RWPE2 (cell line): ENCODE results near the gene CPOX.

Source experiments
- ATAC-seq: fragments of 200-7000 bp; cut with Tn5 transposase; 3 replicates; pipeline ENCODE4 v1.9.1; 2021; ENCODE audit warnings: low read depth
- DNase-seq: peaks from one replicate; pipeline ENCODE4 v3.0.0-alpha.2; 2020; ENCODE audit warnings: low spot score
- H3K27ac ChIP-seq: fragments of 450-650 bp; 2 replicates; pipeline ENCODE4 v1.5.1; 2017; ENCODE audit warnings: mild to moderate bottlenecking; ENCODE audit not compliant: poor library complexity, severe bottlenecking
- H3K27me3 ChIP-seq: fragments of 250-450 bp; sonication (Bioruptor Pico); 2 replicates; pipeline ENCODE4 v1.5.1; 2021; ENCODE audit warnings: mild to moderate bottlenecking, moderate library complexity; ENCODE audit not compliant: insufficient read depth, poor library complexity, severe bottlenecking
- H3K36me3 ChIP-seq: fragments of 250-450 bp; sonication (Bioruptor Pico); 2 replicates; pipeline ENCODE4 v1.5.1; 2020; ENCODE audit warnings: low read depth, mild to moderate bottlenecking, moderate library complexity
- H3K4me1 ChIP-seq: fragments of 250-450 bp; sonication (Bioruptor Pico); 2 replicates; pipeline ENCODE4 v1.5.1; 2021; ENCODE audit warnings: mild to moderate bottlenecking, moderate library complexity; ENCODE audit not compliant: insufficient read depth, poor library complexity, severe bottlenecking
- H3K4me3 ChIP-seq: fragments of 250-450 bp; sonication (Bioruptor Pico); 2 replicates; pipeline ENCODE4 v1.5.1; 2021; ENCODE audit warnings: mild to moderate bottlenecking, moderate library complexity; ENCODE audit not compliant: severe bottlenecking
- H3K9me3 ChIP-seq: fragments of 250-450 bp; sonication (Bioruptor Pico); 2 replicates; pipeline ENCODE4 v1.5.1; 2021; ENCODE audit warnings: mild to moderate bottlenecking, moderate library complexity; ENCODE audit not compliant: severe bottlenecking
- TF ChIP-seq, protein P1 (sequence below): fragments of 450-650 bp; IDR thresholded peaks from one replicate; pipeline ENCODE4 v1.5.1; 2017; ENCODE audit warnings: mild to moderate bottlenecking, moderate library complexity; ENCODE audit not compliant: poor library complexity, severe bottlenecking

Gene CPOX

DNA sequence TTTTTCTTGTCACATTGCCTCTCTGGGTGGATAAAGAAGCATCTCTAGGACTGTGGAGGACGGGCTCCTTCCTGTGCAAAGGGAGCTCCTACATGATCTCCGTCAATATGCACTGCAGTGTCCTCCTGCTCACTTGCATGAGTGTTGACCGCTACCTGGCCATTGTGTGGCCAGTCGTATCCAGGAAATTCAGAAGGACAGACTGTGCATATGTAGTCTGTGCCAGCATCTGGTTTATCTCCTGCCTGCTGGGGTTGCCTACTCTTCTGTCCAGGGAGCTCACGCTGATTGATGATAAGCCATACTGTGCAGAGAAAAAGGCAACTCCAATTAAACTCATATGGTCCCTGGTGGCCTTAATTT is 61.2 kb downstream of the CPOX start:
- Histone ChIP-seq H3K27me3 (no peaks in the 10 kb centered on the region), H3K4me1 (no peaks in the 10 kb centered on the region), H3K36me3 (no peaks in the 10 kb centered on the region), H3K4me3 (no peak overlapping the region), H3K27ac (no peak overlapping the region), H3K9me3 (no peaks in the 10 kb centered on the region)
- TF ChIP-seq, protein P1, sequence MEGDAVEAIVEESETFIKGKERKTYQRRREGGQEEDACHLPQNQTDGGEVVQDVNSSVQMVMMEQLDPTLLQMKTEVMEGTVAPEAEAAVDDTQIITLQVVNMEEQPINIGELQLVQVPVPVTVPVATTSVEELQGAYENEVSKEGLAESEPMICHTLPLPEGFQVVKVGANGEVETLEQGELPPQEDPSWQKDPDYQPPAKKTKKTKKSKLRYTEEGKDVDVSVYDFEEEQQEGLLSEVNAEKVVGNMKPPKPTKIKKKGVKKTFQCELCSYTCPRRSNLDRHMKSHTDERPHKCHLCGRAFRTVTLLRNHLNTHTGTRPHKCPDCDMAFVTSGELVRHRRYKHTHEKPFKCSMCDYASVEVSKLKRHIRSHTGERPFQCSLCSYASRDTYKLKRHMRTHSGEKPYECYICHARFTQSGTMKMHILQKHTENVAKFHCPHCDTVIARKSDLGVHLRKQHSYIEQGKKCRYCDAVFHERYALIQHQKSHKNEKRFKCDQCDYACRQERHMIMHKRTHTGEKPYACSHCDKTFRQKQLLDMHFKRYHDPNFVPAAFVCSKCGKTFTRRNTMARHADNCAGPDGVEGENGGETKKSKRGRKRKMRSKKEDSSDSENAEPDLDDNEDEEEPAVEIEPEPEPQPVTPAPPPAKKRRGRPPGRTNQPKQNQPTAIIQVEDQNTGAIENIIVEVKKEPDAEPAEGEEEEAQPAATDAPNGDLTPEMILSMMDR = no peak
- no peak for DNase-seq
- ATAC-seq = no peak

DNA sequence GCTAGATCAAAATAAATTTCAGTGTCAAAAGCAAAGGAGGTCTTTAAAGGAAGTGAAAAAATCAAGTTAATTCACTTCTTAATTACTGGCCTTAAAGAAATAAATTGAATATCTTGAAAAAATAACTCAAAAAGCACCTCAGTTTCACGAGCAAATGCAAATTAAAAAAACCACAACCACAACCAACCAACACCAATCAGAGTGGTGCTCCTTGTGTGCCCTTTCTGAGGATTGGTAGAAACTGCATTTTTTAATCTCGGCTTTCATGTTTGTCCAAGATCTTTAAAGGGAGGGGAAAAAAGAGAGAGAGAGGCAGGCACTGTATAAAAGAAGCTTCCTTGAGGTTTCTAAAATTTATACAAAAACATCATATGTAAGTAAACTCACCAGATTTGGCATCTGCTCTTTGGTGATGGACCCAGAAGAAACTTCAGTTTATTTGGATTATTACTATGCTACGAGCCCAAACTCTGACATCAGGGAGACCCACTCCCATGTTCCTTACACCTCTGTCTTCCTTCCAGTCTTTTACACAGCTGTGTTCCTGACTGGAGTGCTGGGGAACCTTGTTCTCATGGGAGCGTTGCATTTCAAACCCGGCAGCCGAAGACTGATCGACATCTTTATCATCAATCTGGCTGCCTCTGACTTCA is 61.7 kb downstream of the CPOX start, which contains the start of gene GPR15:
GPR15 (plus strand) TSS at position 357 of the 653 bp plus-strand sequence; CDS start at position 413, 56 bp downstream.
- Histone ChIP-seq H3K27me3 (no peaks in the 10 kb centered on the region), H3K36me3 (no peaks in the 10 kb centered on the region), H3K4me3 (no peak within 1 kb of the TSS), H3K27ac (no peak within 1 kb of the TSS), H3K9me3 (no peaks in the 10 kb centered on the region), H3K4me1 (no peaks in the 10 kb centered on the region)
- no peak for ATAC-seq
- DNase-seq = no peak
- TF ChIP-seq, protein P1 = no peak

DNA sequence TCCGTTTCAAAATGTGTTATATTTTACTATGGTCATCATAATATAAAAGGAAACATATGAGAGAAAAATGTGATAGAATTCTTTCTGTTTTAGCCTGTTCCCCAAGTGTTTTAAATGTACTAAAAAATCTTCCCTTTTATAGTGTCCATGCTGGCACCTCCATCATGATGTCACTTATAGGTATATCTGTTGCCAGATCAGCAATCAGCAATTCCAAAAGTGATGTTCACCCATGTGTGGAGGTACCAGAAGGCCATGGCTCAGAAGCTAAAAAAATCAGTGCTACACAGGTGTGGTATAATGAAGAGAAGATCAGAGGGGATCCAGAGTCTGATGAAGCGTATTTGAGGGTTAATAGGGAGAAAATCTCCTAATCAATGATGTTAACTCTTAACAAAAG is 62.7 kb downstream of the CPOX start:
- no peak for ATAC-seq

DNA sequence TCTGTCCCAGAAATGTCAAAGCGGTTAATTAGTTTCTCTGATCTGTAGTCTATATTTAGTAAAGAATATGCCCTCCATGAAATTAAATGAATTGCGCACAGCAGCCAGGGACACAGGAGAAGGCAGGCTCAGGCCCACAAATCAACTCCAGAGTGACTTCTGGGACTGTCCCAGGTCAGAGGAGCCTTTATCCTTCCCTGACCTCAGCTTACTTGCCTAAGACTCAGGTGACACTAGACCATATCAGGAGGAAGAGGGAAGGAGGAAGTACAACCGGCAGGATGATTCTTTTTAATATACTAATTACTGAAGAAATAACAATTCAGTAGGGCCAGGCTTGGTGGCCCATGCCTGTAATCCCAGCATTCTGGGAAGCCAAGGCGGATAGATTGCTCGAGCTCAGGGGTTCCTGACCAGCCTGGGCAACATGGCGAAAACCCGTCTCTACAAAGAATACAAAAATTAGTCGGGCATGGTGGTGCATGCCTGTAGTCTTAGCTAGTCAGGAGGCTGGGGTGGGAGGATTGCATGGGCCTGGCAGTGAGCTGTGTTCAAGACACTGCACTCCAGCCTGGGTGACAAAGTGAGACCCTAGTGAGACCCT is 63.5 kb downstream of the CPOX start:
- TF ChIP-seq, protein P1 = no peak
- Histone ChIP-seq H3K9me3 (no peaks in the 10 kb centered on the region), H3K27ac (no peak overlapping the region), H3K36me3 (no peaks in the 10 kb centered on the region), H3K4me1 (no peaks in the 10 kb centered on the region), H3K27me3 (no peaks in the 10 kb centered on the region), H3K4me3 (no peak overlapping the region)
- ATAC-seq (no peak), DNase-seq (no peak)

More for the DNA sequence above, 62.7 kb downstream of the CPOX start:
- no peaks in the 10 kb centered on the region for H3K9me3 ChIP-seq
- DNase-seq = no peak
- H3K4me3 ChIP-seq = no peak overlapping the region
- no peaks in the 10 kb centered on the region for H3K27me3 ChIP-seq
- TF ChIP-seq, protein P1 = no peak
- no peak overlapping the region for H3K27ac ChIP-seq
- no peaks in the 10 kb centered on the region for H3K4me1 ChIP-seq
- no peaks in the 10 kb centered on the region for H3K36me3 ChIP-seq
